Uterus (tissue), 2 donors: ENCODE results near the gene EXOC3.

ENCODE experiments used
- CTCF ChIP-seq, 4 experiments: fragments of 200-600 bp in 2 of 4; fragments of 450-650 bp in 2 of 4; sonication (generic) in 2 of 4; IDR thresholded peaks; one replicate each; pipeline ENCODE4 v1.5.1; 2016 to 2019; ENCODE audit warnings: antibody characterized with exemption in 4 of 4, mild to moderate bottlenecking in 2 of 4, moderate library complexity in 1 of 4
- POLR2A ChIP-seq, 2 donors: fragments of 450-650 bp; IDR thresholded peaks; one replicate each; pipeline ENCODE4 v1.6.1; 2016; ENCODE audit warnings: antibody characterized with exemption in 2 of 2, mild to moderate bottlenecking in 1 of 2, moderate library complexity in 1 of 2

- no peak for TF ChIP-seq POLR2A (IDR thresholded peaks at IDR 0.05)
- TF ChIP-seq CTCF (IDR thresholded peaks at IDR 0.05): no peak
These were observed 43.4 kb upstream of the EXOC3 start for GRCh38 chr5:399296-400281.
